Karpas-422 (cell line): Measurements from ENCODE around the gene FBXO21. TPM values are rescaled to one million over a fixed set of nuclear protein-coding genes. Genes with fewer than 3 reads are reported as not detected.

Experiments used
- DNase-seq: peaks from one replicate; pipeline ENCODE4 v3.0.0-alpha.2; 2015
- H2AFZ ChIP-seq: fragments of 200-600 bp; sonication (generic); 2 replicates; pipeline ENCODE4 v1.6.1; 2014; ENCODE audit warnings: antibody characterized with exemption, low read length, mixed read lengths
- H3K27ac ChIP-seq: fragments of 200-600 bp; sonication (generic); 2 replicates; pipeline ENCODE4 v1.5.1; 2014; ENCODE audit warnings: mild to moderate bottlenecking, low read length, moderate library complexity
- H3K27me3 ChIP-seq: fragments of 200-600 bp; sonication (generic); 2 replicates; pipeline ENCODE4 v1.6.1; 2014; ENCODE audit warnings: low read length, mixed read lengths
- H3K36me3 ChIP-seq: fragments of 200-600 bp; sonication (generic); 2 replicates; pipeline ENCODE4 v1.6.1; 2014; ENCODE audit warnings: low read length, mixed read lengths; ENCODE audit not compliant: insufficient read depth
- H3K4me1 ChIP-seq: fragments of 200-600 bp; sonication (generic); 2 replicates; pipeline ENCODE4 v1.6.1; 2014; ENCODE audit warnings: mild to moderate bottlenecking, low read length, mixed read lengths
- H3K4me2 ChIP-seq: fragments of 200-600 bp; sonication (generic); 2 replicates; pipeline ENCODE4 v1.6.1; 2014; ENCODE audit warnings: low read length, low read depth, mild to moderate bottlenecking; ENCODE audit not compliant: poor library complexity, severe bottlenecking
- H3K4me3 ChIP-seq: fragments of 200-600 bp; sonication (generic); 2 replicates; pipeline ENCODE4 v1.5.1; 2014; ENCODE audit warnings: mild to moderate bottlenecking, antibody characterized with exemption, low read length, mixed read lengths
- H3K79me2 ChIP-seq: fragments of 200-600 bp; sonication (generic); 2 replicates; pipeline ENCODE4 v1.6.1; 2014; ENCODE audit warnings: mild to moderate bottlenecking, low read length, mixed read lengths
- H3K9ac ChIP-seq: fragments of 200-600 bp; sonication (generic); 2 replicates; pipeline ENCODE4 v1.6.0; 2014; ENCODE audit warnings: low read length
- H3K9me2 ChIP-seq: fragments of 200-600 bp; sonication (generic), shearing (Covaris generic); replicated peaks from 2 replicates; pipeline ENCODE4 v1.6.0; 2014; ENCODE audit warnings: mild to moderate bottlenecking, low read length, moderate library complexity; ENCODE audit not compliant: insufficient read depth
- H3K9me3 ChIP-seq: fragments of 300-700, 200-600 bp; sonication (generic); 2 replicates; pipeline ENCODE4 v1.6.1; 2014; ENCODE audit warnings: low read length, mixed read lengths
- H4K20me1 ChIP-seq: fragments of 200-600 bp; sonication (generic); 2 replicates; pipeline ENCODE4 v1.6.1; 2014; ENCODE audit warnings: mild to moderate bottlenecking, antibody characterized with exemption, low read length, low read depth; ENCODE audit not compliant: insufficient read depth
- total RNA-seq: library from RNA; depleted of rRNA; stranded (reverse); fragments of >200 nt; shearing (Covaris generic); gene quantifications from 2 replicates; pipeline ENCODE4 v1.2.3, GENCODE V29; 2014; ENCODE audit warnings: low replicate concordance; rRNA removed

Gene FBXO21, protein sequence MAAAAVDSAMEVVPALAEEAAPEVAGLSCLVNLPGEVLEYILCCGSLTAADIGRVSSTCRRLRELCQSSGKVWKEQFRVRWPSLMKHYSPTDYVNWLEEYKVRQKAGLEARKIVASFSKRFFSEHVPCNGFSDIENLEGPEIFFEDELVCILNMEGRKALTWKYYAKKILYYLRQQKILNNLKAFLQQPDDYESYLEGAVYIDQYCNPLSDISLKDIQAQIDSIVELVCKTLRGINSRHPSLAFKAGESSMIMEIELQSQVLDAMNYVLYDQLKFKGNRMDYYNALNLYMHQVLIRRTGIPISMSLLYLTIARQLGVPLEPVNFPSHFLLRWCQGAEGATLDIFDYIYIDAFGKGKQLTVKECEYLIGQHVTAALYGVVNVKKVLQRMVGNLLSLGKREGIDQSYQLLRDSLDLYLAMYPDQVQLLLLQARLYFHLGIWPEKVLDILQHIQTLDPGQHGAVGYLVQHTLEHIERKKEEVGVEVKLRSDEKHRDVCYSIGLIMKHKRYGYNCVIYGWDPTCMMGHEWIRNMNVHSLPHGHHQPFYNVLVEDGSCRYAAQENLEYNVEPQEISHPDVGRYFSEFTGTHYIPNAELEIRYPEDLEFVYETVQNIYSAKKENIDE
- 32.7 and 77.7 TPM in 2 replicates for total RNA-seq

DNA sequence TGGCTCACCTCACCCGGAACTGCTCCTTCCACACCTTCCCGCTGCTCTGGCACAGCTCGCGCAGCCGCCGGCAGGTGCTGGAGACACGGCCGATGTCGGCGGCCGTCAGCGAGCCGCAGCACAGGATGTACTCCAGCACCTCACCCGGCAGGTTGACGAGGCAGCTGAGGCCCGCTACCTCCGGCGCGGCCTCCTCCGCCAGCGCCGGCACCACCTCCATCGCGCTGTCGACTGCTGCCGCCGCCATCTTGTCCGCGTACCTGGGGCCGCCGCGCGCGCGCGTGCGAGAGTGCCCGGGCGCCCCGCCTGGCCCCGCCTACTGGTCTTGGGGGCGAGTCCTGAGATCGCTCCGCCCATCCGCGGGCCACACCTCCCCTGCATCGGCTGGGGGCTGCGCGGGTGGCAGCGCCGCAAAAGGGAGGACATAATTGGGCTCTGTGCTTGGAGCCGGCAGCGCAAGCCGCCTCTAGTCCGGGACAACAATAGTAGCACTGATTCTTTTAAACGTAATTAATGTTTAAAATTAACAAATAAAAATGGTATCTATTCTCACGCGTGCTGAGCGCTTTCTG lies at the start of gene FBXO21:
Gene FBXO21, minus strand, starts transcription at position 261 of the 572 bp plus-strand sequence. Its CDS starts 14 bp downstream, at position 247.
- Histone ChIP-seq H3K27me3 (no peaks in the 10 kb centered on the region), H3K4me2 (peak within 1 kb of the TSS; percentile 77), H3K4me1 (peaks cover 13% of the 10 kb centered on the region), H3K9me3 (no peaks in the 10 kb centered on the region), H3K36me3 (peaks cover 28% of the 10 kb centered on the region), H3K27ac (peak within 1 kb of the TSS; percentile 50; the same call in 1 of the 2 replicates), H3K4me3 (peak within 1 kb of the TSS; percentile 90), H3K79me2 (peaks cover 41% of the 10 kb centered on the region), H3K9ac (peak within 1 kb of the TSS; percentile 88), H4K20me1 (peaks cover 8% of the 10 kb centered on the region; the same call in 1 of the 2 replicates), H3K9me2 (no peaks in the 10 kb centered on the region), H2AFZ (no peak within 1 kb of the TSS)
- peak; percentile 96 for DNase-seq

DNA sequence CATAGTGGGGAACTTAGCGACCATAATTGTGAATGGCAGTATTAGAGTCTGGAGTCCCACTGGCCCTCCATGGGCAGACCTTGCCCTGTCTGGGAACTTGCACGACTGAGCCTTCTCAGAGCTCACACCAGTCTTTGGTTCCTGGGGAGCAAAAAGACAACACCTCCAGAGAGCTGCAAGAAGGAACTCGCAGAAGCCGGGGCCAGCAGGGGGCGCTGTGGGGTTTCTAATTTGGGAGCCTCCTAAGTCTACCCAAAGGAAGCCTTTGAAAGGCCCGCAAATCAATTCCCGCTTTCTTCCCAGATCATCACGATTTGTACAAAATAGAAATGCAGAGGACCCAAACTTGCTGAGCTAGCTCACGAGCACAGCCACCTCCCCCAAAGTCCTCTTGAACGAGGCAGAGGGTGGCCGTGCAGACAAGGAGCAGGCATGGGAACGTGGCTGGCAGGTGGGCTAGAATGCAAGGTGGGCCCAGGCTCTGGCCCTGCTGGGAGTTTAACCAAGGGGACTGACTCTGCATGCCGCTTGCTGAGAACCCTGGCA lies 46.3 kb upstream of the FBXO21 start:
- H3K4me1 ChIP-seq: peaks cover 5% of the 10 kb centered on the region
- H3K36me3 ChIP-seq: no peaks in the 10 kb centered on the region
- no peaks in the 10 kb centered on the region for H3K9me2 ChIP-seq
- no peak overlapping the region for H3K27ac ChIP-seq
- no peak overlapping the region for H3K4me2 ChIP-seq
- no peaks in the 10 kb centered on the region for H3K27me3 ChIP-seq
- DNase-seq: peak; percentile 93
- H3K4me3 ChIP-seq: no peak overlapping the region
- H2AFZ ChIP-seq: no peak overlapping the region
- no peak overlapping the region for H3K9ac ChIP-seq
- no peaks in the 10 kb centered on the region for H3K79me2 ChIP-seq
- H4K20me1 ChIP-seq: no peaks in the 10 kb centered on the region
- H3K9me3 ChIP-seq: no peaks in the 10 kb centered on the region

DNA sequence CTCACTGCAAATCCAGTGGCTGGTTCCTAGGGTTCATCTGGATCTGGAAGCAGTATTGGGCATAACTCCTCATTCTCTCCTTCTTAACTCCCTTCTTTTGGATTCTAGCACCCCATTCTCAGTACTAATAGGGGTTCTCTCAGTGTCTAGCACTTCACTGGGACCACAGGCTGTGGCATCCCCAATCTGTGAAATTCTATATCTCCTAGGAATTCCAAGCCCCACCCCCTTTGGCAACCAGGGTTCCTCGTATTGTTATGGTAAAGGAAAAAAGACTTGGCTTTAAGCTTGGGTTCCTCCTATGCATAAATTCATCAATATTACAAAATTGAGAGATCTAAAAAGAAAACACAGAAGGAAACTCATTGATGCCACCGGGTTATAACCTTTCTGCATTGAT lies 45.0 kb upstream of the FBXO21 start:
- Histone ChIP-seq H3K9me2 (no peaks in the 10 kb centered on the region), H4K20me1 (no peaks in the 10 kb centered on the region), H3K9me3 (no peaks in the 10 kb centered on the region), H3K4me3 (no peak overlapping the region), H3K27me3 (no peaks in the 10 kb centered on the region), H3K9ac (no peak overlapping the region), H3K4me1 (peaks cover 5% of the 10 kb centered on the region), H2AFZ (no peak overlapping the region), H3K36me3 (no peaks in the 10 kb centered on the region), H3K4me2 (no peak overlapping the region), H3K79me2 (no peaks in the 10 kb centered on the region), H3K27ac (no peak overlapping the region)
- no peak for DNase-seq

DNA sequence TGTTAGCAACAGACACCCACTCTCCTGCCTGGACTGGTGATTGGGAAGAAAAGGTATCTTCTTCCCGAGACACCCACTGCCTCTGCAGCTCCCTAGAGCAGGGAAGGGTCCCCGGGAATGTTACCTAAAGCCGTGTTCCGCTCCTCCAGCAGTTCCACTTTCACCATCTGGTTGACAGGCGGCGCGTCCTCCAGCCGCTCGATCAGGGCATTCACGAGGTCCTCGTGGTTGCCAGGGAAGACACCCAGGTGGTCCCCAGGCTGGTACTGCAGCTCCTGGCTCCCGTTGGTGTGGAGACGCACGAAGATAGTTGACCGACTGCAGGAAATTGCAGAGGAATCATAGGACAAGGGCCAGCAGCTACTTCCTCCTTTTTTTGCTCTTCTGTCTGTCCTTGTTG lies 44.2 kb upstream of the FBXO21 start:
- Histone ChIP-seq H4K20me1 (no peaks in the 10 kb centered on the region), H2AFZ (no peak overlapping the region), H3K27me3 (no peaks in the 10 kb centered on the region)

DNA sequence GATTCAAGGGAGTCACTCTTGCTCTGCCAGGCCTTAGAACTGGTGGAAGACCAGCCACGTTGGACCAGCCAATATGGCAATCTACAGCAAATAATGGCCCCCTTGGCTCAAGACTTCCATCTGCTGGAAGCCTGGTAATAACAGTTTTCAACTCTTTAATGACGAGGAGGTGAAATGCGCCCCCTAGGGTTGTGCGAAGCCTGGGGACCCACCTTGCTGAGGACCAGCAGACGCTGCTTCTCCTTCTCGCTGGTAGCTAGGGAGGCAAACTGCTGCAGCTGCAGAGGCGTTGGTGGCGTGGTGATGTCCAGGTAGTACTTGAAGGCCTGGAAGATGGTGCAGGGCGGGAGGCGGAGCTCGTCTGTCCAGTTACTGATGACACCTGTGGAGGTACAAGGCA lies 41.5 kb upstream of the FBXO21 start:
- peak; percentile 53 for DNase-seq
- H3K9me3 ChIP-seq: no peaks in the 10 kb centered on the region
- no peak overlapping the region for H3K4me2 ChIP-seq
- peaks cover 5% of the 10 kb centered on the region for H3K4me1 ChIP-seq
- H3K4me3 ChIP-seq: no peak overlapping the region
- no peaks in the 10 kb centered on the region for H4K20me1 ChIP-seq
- H3K9ac ChIP-seq: no peak overlapping the region
- H3K36me3 ChIP-seq: no peaks in the 10 kb centered on the region
- no peaks in the 10 kb centered on the region for H3K27me3 ChIP-seq
- no peak overlapping the region for H2AFZ ChIP-seq
- no peaks in the 10 kb centered on the region for H3K9me2 ChIP-seq
- H3K79me2 ChIP-seq: no peaks in the 10 kb centered on the region
- no peak overlapping the region for H3K27ac ChIP-seq

More for the DNA sequence above, 44.2 kb upstream of the FBXO21 start:
- H3K4me2 ChIP-seq: no peak overlapping the region
- H3K4me1 ChIP-seq: peaks cover 5% of the 10 kb centered on the region
- H3K79me2 ChIP-seq: no peaks in the 10 kb centered on the region
- no peak for DNase-seq
- H3K4me3 ChIP-seq: no peak overlapping the region
- no peaks in the 10 kb centered on the region for H3K36me3 ChIP-seq
- H3K27ac ChIP-seq: no peak overlapping the region
- no peaks in the 10 kb centered on the region for H3K9me3 ChIP-seq
- no peaks in the 10 kb centered on the region for H3K9me2 ChIP-seq
- no peak overlapping the region for H3K9ac ChIP-seq

DNA sequence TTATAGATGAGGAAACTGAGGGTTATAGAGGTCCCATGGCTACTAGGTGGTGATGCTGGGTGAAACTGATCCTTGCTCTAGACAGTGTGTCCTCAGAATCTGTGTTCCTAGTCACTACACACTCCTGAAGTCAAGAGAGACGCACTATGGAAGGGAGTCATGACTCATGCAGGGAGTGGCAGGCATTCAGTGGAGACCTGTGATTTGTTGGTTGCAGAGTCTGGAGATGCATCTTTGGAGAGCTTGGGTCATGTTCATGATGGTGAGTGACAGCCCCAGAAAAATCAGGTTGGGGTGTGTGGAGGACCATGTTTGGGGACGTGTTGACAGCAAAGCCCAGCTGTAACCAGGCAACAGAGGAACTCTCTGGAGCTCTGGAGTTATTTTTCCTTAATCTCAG lies 38.0 kb upstream of the FBXO21 start:
- no peak overlapping the region for H3K4me2 ChIP-seq
- H3K27ac ChIP-seq: no peak overlapping the region
- no peak overlapping the region for H3K9ac ChIP-seq
- no peak overlapping the region for H3K4me3 ChIP-seq
- H2AFZ ChIP-seq: no peak overlapping the region
- no peaks in the 10 kb centered on the region for H4K20me1 ChIP-seq
- no peaks in the 10 kb centered on the region for H3K79me2 ChIP-seq
- H3K9me2 ChIP-seq: no peaks in the 10 kb centered on the region
- no peaks in the 10 kb centered on the region for H3K36me3 ChIP-seq
- no peaks in the 10 kb centered on the region for H3K9me3 ChIP-seq
- H3K4me1 ChIP-seq: no peaks in the 10 kb centered on the region
- H3K27me3 ChIP-seq: no peaks in the 10 kb centered on the region
- DNase-seq: no peak

DNA sequence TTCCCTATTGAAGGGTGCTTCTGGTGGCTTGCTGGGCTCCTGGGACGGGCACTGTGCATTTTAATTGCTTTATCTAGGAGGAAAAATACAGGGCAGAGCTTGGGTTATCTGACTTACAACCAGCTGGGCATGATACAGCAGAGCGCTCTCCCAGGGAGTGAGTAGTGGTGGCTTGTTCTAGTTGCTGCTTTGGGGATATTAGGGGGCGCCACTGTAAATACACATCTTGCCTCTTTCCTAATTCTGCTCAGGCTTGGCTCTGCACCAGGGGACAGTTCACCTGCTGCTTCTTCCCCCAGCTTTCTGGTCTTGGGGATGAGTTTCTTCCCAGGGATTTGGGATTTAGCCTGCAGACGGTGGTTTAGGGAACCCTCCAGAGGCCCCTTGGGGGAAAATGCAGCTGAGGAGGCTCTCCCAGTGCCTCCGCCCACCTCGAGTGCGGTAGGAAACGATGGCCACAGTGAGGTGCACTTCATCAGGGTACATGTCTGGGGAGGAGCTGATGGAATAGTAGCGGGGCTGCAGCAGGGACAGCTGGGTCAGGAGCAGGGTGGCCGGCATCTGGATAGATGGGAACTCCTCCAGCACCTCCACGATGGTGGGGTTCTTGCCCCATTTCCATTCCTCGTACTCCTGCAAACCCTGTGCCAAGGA lies 36.9 kb upstream of the FBXO21 start:
- Histone ChIP-seq H3K9me3 (no peaks in the 10 kb centered on the region), H3K27ac (no peak overlapping the region), H3K9ac (no peak overlapping the region), H4K20me1 (no peaks in the 10 kb centered on the region), H2AFZ (no peak overlapping the region), H3K4me3 (no peak overlapping the region), H3K36me3 (no peaks in the 10 kb centered on the region), H3K27me3 (no peaks in the 10 kb centered on the region), H3K79me2 (no peaks in the 10 kb centered on the region), H3K9me2 (no peaks in the 10 kb centered on the region), H3K4me1 (no peaks in the 10 kb centered on the region), H3K4me2 (no peak overlapping the region)
- DNase-seq: no peak
